Stimulated activated CD8-positive, alpha-beta memory T cell treated with anti-CD3 and anti-CD28 coated beads, Interleukin-4, amount 100 ng/mL, for 48 hours (primary cell): Measurements from ENCODE around the gene ASPDH.
"Not testable (repeated sequence)": the region's sequence is repeated elsewhere in the genome, so short reads cannot be mapped to it uniquely, and the experiment has no call there.

Experiments used
- DNase-seq: peaks from one replicate; pipeline ENCODE4 v3.0.0-alpha.2; 2020

Gene ASPDH

DNA sequence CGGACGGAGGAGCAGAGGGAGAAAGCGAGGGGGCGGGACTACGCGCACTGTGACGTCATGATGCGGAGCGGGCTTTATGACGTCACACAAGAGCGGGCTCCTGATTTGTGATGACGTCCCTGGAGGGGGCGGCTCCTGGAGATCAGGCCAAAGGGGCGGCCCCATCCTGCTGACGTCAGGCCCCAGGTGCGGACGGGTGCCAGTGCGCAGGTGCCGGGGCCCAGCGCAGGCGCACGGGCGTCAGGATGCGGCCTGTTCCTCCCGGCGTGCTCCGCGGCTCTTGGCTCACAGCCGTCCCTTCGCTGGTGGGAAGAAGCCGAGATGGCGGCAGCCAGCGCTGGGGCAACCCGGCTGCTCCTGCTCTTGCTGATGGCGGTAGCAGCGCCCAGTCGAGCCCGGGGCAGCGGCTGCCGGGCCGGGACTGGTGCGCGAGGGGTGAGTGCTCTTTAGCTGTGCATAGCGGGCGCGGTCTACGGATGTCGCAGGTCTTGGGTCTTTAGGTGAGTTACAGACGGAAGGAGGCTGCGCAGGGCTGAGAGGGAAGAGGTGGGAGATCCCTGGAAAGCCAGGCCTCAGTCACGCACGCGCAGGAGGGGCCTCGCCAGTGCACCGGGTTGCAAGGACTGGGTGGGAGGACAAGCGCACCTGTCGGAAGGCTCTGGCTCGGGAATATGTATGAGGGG, 37.3 kb downstream of the ASPDH start, which contains the start of the genes EMC10 and GARIN5A:
TSS of gene EMC10 (plus strand) at position 284 of the 683 bp plus-strand sequence. CDS start at position 322, 38 bp downstream.
TSS of gene GARIN5A (minus strand) at position 625 of the 683 bp plus-strand sequence. CDS start at position 165, 460 bp downstream.
- DNase-seq: peak; percentile 96

DNA sequence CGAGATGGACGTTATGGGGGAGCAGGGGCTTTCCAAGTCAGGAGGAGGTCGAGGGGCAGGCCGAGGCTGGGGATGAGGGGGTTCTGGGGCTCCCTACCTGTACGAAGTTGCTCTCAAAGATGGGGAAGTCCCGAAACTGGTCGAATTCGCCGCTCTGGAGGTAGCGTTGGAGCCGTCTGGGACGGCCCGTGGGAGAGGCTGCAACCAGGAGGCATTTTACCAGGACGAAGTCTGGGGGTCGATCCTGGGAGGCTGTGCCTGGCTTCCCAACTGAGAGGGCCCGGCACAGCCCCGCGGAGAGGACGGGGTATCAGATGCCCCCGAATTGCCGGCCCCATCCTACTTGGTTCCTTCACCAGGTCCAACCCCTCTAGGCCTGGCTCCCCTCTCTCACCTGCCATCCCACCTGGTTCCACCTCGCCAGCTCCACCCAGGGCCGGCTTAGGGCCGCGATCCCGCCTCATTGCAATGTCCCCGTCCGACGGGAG, 37.9 kb downstream of the ASPDH start:
- no peak for DNase-seq

DNA sequence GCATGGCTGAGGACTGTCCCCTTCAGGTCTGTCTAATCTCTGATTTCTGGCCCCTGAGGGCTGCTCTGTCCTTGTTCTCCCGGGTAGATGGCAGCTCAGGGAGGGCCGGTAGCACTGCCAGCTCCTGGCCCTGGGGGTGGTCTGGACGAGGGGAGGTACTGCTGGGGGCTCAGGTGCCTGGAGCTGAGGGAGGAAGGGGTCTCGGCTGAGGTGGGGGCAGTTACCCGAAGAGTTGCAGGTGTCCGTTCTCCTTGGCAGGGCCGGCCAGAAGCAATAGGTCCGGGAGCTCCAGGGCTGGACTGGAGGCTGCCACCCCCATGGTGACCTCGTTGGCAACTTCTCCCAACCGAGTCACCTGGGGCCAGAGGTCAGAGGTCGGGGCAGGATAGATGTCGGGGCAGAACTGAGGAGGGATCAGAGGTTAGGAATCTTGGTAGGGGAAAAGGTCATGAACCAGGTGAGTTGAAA, 38.6 kb downstream of the ASPDH start:
- no peak for DNase-seq

DNA sequence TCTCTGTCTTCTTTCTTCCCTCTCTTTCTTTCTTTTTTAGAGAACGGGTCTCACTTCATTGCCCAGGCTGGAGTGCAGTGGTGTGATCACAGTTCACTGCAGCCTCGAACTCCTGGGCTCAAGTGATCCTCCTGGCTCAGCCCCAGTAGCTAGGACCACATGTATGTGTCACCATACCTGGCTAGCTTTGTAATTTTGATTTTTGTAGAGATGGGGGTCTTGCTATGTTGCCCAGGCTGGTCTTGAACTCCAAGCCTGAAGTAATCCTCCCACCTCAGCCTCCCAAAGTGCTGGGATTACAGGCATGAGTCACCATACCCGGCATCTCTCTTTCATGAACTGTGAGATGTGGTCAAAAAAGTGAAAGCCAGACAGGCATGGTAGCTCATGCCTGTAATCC, 40.4 kb downstream of the ASPDH start:
- DNase-seq: not testable (repeated sequence)

DNA sequence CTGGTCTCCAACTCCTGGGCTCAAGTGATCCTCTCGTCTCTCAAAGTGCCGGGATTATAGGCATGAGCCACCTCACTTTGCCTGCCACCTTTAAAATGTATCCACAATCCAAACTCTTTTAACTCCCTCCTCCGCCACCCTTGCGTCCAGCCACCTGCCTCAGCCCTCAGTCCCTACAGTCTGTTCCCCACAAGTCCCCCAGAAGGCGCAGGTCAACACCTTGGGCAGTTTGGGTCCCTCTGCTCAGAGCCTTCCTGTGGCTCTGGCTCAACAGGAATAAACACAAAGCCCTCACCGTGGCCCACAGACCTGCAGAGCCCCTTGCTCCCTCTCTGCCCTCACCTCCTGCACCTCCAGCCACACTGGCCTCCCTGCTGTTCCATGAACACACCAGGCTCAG, 44.9 kb downstream of the ASPDH start:
- DNase-seq: no peak

DNA sequence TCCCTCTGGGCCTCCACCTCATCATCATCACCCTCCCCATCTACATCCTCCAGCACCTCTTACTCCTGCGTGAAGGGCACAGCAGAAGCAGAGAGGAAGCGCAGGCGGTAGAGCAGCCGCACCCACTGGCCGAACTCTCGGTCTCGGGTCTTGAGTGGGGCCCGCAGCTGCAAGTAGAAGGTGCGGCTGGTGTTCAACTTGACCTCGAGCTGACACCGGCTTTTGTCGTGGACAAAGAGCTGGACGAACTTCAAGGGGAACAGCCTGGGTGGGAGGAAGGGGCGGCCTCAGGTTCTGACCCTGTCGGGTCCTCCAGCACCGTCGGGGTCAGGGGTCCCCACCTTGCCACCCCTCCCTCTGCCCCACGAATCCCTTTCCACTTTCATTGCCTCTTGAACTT, 46.1 kb downstream of the ASPDH start:
- DNase-seq: no peak

DNA sequence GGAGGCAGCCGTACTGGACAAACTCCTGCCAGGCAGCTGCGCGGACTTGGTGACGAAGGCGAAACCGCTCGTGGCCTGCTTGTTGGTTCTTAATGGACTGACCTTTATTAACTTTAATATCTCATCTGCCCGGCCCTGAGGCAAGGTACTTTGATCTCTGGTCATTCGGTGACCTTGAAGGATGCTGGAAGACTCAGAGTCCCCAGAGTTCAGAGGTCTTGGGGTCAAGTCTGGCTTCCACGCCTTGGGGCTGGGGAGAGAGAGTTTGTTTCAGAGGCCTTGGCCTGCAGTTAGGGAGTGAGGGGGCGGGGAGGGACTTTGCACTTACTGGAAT, 47.0 kb downstream of the ASPDH start:
- no peak for DNase-seq

DNA sequence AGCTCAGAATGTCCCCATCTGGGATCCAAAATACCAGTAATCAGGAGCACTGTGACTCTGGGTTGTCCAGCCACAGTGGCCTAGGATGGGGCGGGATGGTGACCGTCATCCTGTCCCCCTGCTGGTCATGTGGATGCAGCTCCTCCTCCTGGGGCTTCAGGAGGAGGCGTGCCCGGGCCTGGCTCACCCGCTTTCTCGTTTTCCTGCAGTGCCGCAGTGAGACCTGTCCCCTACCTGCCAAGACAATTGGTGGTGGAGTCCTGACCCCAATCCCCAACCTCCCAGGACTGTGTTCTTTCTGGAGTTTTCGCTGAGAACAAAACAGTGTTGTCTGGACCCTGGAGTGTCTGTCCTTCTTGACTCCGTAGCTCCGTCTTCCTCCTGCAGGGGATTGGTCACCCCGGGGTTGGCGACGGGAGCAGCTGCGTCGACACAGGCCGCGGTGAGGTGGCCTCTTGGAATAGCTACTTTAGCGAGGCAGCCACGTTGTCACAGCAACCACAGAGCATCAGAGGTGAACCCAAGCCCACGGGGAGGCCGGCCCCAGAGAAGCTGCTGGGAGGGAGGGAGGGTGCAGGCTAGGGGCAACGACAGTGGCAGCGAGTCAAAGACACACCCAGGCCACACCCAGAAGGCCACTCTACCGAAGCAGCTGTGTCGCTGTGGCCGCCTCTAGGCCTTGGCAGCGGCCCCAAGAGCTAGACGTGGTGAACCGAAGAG, 47.6 kb downstream of the ASPDH start:
- no peak for DNase-seq

DNA sequence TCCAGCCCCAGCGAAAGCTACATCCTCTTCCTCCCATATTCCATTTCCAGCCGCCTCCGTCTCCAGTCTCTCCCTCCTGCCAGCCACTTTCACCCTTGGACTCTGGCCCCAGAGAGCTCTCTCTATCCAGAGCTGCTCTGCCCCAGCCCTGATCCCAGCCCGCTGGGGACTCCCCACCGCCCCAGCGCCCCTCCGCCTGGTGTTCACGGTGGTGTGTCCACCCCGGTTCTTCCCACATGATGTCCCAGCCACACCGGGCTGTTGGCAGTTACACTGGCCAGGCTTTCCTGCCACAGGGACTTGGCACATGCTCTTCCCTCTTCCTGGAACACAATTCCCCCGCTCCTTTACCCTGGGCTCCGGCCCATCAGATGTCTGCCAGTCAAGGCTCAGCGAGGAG, 48.7 kb downstream of the ASPDH start:
- DNase-seq: no peak

DNA sequence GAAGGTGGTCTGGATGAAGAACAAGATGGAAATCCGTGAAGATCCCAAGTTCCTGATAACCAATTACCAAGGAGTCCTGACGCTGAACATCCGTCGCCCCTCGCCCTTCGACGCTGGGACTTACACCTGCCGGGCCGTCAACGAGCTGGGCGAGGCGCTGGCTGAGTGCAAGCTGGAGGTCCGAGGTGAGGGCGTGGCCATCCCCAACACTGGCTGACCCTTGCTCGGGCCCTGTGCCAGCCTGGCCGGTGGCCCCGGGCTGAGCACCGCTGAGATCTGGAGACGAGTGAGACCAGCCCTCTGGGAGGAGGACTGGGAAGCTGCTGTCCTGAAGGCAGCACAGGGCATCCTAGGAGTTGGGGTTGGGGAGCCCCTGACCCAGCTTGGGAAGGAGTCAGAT, 49.4 kb downstream of the ASPDH start:
- DNase-seq: no peak

DNA sequence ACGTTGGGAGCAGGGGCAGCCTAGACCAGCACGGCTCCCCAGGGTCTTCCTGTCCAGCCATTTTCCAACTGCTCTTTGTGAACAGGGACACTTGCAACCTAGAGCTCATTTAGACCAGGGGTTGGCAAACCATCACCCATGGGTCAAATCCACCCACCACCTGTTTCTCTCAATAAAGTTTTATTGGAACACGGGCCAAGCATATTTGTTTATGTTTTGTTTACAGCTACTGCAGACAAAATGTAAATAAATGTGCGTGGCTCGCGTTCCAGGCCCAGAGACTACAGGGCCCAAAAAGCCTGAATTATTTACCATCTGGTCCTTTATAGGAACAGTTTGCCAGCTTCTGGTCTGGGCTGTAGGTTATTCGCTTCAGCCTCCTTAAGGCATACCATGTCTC, 50.7 kb downstream of the ASPDH start:
- no peak for DNase-seq
